HG02763 (cell line): ENCODE data around the gene RBM33.

Source experiments
- ATAC-seq: cut with Tn5 transposase; IDR thresholded peaks from one replicate; pipeline ENCODE4 v1.9.1; 2021; ENCODE audit warnings: mild to moderate bottlenecking, moderate library complexity; ENCODE audit not compliant: unreplicated experiment

Gene RBM33

GRCh38 chr7:155806096-155806871 lies 161.8 kb downstream of the RBM33 start:
- ATAC-seq: no peak

- no peak for ATAC-seq
Measured at GRCh38 chr7:155807065-155807671, 162.7 kb downstream of the RBM33 start.

- no peak for ATAC-seq
Measured at GRCh38 chr7:155807789-155808548, 163.5 kb downstream of the RBM33 start.

DNA sequence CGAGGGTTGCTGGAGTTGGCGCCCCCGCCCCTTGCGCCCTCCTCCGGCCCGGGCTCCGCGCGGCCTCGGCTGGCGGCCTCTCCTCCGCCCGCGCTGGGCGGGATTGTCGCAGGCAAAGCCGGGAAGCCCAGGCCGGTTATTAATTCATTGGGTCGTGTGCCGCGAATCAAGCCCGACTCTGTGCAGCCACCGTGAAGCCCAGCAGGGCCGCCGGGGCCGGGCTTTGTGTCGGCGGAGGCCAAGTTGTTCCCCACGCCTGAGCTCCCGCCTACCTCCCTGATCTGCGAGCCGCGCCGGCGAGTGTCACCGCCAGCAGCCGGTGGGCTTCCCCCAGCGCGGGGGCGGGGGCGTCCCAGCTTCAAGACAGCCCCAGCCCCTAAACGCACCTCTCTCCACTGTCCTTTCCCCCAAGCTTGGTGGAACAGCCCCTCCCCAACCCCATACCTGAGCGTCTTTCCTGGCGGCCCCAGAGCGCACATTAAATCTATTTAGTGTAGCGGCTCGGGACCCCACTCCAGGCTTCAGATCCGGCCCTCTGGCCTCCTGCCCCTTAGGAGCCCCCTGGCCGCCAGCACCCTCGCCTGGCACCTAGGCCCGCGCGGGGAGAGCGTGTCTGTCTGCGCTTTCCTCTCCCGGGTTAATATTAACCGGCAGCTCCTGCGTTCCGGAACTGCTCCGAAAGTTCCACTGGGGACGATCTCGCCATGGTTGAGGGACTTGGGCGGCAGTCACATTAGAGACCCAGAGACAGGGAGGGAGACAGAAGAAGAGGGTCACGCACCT lies 164.3 kb downstream of the RBM33 start:
- no peak for ATAC-seq

- no peak for ATAC-seq
Measured at GRCh38 chr7:155809332-155809946, 165.0 kb downstream of the RBM33 start.

DNA sequence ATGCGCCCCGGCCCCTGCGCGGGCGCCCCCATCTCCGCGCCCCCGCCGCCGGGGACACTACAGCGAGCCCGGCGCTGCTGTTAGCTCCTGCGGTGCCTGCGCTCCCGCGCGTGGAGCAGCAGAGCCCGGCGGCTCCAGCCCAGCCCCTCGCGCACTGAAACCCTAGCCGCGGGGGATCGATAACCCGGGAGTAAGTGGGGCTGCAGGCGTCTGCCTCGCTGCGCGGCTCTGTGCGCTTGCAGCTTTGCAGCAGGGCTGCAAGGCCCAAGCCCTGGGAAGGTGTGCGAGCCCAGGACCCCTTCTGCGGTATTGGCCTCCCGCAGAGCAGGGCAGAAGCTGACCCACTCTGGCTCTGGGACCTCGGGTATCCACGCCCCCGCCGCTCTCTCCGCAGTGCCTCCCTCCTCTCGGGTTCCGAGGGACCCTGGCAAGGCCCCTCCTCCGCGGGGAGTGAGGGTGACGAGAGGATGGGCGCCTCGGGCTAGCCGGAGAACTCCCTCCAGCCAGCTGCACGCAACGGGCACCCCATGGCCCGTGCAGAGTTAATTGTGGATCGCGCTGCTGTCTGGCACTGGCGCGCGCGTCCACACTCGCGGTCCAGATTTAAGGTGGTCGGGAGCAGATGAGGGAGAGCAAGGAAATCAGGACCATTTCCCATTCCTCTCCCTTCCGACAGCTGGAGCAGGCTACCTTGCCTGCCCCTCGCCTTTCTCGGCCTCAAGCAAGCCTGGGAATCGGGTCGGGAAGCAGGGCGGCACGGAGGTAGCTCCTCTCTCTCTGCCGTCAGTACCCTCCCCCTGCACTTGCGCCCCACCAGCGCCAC lies 165.7 kb downstream of the RBM33 start:
- ATAC-seq: no peak

DNA sequence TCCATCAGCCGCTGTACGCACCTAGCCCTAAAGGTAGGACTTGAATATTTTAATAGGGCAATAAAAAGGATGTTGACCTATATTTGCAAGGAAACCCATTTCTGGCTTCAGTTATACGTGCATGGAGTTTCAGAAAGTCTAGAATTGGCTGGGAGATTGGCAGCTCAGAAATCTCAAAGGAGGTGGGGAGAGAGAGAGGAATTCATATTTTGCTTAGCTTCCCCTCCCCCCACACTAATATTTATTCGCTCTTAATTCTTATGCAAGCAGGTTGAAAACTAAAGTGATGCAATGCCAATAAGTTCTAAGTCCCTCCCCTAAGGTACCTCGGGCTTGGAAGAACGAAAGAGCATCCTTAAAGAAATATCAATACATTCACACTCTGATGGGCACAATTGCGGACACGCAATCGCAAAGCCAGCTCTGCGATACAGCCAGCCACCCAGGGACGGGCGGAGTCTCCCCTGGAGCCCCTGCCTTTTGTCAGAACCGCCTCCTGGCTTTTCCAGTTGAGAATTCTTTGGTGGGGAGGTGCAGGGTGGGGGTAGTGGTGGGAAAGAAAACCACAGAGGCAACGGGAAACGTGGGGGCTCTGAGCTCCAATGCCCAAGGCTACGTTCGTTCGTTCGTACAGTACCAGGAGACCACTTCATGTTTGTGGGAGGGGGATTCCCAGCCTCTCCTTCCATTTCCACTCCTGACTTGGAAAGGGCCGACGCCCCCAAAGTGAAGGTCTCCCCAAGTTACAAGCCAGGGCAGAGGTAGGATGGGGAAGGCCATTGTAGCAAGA lies 166.5 kb downstream of the RBM33 start:
- no peak for ATAC-seq

- no peak for ATAC-seq
Measured at GRCh38 chr7:155811560-155811894, 167.1 kb downstream of the RBM33 start.

- no peak for ATAC-seq
Measured at GRCh38 chr7:155811895-155812761, 167.7 kb downstream of the RBM33 start, which contains the start of gene SHH. Gene SHH, minus strand, starts transcription at chr7:155812463. Its CDS starts 341 bp downstream, at chr7:155812122.

GRCh38 chr7:155813125-155813524 lies 168.7 kb downstream of the RBM33 start:
- ATAC-seq: no peak

- ATAC-seq: no peak
Measured at GRCh38 chr7:155813546-155814315, 169.3 kb downstream of the RBM33 start.

DNA sequence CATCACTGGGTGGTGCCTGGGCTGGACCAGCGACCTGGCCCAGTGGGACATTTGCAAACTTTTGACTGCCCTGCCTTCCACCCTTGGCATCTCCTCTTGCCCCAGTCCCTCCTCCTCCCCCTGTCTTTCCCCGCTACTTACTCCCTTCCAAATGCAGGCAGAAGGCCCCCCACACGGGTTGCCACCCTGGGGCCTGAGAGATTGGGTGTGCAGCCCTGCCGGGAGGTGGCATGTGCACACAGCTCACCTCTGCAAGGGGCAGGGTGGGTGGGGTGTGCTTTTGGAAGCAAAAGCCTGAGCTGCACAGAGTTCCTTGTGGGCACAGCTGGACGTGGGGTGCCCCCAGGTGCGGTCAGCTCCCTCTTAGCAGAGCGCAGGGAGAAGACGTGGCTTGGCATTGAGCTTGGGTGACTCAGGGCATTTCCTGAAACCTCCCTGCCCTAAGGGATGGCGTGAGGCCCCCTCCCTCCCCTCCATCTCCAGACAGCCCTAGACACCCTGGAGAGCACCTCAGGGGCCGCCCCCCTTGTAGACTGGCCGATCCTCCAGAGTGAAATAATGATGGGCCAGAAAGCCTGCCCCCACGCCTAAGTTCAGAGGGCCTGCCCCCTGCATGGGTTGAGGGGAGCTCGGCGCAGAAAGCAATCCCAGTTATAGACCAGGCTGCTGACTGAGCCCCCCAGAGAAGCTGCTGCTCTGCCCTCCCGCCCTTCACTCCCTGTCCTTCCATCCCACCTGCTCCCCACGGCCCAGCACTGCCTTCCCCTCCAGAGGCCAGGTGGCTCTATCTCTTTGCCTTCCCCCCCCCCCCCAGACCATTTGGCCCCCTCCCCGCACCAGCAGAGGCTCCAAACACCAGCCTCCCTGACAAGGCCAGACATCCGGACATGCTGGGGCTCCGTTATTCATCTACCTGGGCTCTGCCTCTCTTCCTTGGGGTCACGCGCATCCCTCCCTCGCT lies 170.1 kb downstream of the RBM33 start:
- no peak for ATAC-seq

GRCh38 chr7:155815332-155816191 lies 171.1 kb downstream of the RBM33 start:
- peak; percentile 74 for ATAC-seq

GRCh38 chr7:155816192-155816508 lies 171.7 kb downstream of the RBM33 start:
- ATAC-seq: no peak

GRCh38 chr7:155816996-155817395 lies 172.5 kb downstream of the RBM33 start:
- ATAC-seq: no peak
